ENCODE results near the gene CSNK1E.
A peak's percentile ranks its signal among the peaks of the same experiment; 100 is the strongest.

The CSNK1E gene

GRCh38 chr22:38327805-38328204, 10.6 kb upstream of the CSNK1E start:
- DNase-seq = no peak

GRCh38 chr22:38327396-38327795, 10.2 kb upstream of the CSNK1E start:
- no peak for DNase-seq

DNA sequence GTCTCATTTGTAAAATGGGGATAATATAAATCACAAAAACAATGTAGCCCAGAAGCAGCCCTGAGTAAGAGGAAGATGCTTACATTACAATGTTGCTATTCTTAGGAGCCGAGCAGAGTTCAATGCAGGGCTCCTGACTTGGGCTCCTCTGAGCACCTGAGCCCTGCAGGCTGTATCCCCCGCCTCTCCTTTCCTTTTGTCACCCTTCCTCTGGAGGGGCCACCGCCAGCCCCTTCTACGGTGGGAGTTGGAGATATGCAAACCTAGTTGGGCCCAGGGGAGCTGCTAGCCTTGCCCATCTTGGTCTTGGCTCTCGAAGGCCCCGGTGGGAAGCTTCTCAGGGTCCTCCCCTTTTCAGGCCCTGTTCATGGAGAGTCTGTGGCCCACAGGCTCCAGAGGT, 8.4 kb upstream of the CSNK1E start:
- DNase-seq = no peak

DNA sequence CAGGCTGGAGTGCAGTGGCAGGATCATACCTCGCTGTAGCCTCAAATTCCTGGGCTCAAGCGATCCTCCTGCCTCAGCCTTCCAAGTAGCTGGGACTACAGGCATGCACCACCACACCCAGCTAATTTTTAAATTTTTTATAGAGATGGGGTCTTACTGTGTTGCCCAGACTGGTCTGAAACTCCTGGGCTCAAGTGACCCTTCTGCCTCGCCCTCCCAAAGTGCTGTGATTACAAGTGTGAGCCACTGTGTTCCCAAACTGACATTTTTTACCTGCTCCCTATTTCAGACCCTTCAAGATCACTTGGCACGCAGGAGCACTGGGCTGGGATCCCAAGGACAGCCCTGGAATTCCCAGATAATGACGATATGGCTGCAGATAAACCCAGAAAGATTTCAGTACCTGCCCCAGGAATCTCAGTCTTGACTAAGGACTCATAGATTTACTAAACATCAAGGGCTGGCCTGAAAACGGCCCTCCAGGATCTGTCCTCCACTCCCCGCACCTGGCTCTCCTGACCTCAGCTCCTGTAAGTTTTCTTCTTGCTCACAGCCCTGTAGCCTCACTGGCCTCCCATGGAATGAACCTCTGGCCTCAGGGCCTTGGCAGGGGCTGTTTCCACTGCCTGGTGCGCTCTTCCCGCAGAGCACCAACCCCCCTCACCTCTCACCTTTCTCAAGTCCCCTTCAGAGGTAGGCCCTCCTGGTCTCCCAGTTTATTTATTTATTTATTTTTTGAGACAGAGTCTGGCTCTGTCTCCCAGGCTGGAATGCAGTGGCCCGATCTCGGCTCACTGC, 3.6 kb upstream of the CSNK1E start:
- DNase-seq = no peak

GRCh38 chr22:38318792-38319773, 1.9 kb upstream of the CSNK1E start:
- DNase-seq = no peak

DNA sequence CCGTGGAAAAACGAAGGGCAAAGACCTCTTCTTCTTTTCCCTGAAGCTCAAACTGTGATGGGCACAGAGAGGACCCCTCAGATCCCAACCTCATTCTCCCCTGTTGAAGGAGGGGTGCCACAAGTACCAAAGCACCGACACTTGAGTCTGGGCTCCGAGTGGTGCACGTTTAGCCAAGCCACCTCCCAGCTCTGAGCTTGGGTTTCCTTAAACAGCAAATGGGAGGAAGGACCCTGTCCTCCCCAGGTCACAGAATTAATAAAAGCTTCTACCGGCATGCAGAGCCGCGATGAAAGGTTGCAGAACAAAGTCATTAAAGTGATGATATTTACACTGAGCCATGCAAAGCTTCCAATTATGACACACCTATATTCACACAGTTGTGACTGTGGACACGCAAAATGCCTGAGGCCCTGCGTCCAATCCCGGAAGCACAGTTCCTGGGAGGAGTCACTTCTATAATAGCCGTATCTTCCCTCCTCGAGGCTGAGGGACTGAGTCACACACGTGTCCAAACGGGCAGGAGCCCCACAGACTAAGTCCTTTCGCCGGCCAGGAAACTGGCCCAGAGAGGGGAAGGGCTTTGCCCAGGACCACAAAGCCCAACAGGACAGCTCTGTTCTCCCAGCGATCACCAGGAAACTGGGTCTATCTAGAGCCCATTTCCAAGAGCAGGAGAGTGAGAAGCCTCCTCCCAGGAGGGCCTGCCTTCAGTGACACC, 922 bp upstream of the CSNK1E start:
- DNase-seq = no peak

DNA sequence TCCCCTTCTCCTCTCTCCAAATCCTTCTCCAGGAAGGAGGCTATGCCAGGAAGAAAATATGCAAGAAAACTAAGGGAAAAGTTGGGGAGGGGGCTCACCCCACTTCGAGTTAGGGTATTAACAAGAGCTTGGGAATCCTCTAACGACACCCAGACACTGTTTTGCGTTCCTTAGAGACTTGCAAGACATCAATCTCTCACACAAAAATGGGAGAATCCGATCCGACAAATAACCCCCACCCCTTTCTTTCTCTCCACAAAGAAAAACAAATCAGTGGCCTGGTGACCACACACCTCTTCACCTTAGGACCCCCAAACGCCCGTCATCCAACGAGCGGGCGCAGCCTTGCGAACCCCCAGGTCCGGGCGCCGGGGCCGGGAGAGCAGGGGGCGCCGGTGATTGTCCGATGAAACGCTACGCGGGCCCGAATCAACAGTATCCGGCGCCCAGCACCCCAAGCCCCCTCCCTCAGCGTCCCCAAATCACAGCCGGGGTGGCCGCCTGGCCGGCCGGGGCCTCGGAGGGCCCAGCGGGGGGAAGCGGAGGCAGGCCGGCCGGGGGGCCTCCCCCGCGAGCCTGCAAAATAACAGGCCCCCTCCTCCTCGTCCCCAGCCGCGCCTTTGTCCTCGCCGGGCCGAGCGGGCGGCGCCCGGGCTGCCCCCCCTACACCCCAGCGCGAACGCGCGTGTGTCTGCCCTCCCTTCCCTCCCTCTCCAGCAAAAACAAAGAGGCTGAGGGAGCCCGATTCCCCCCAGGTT, 690 bp downstream of the CSNK1E start:
- peak; percentile 52 for DNase-seq

GRCh38 chr22:38315823-38316363, 1.3 kb downstream of the CSNK1E start:
- no peak for DNase-seq

GRCh38 chr22:38314933-38315822, 2.1 kb downstream of the CSNK1E start:
- DNase-seq = no peak

- DNase-seq = no peak
Measured at GRCh38 chr22:38314051-38314932, 2.9 kb downstream of the CSNK1E start.

GRCh38 chr22:38313384-38313955, 3.8 kb downstream of the CSNK1E start:
- no peak for DNase-seq

GRCh38 chr22:38312261-38312800, 4.9 kb downstream of the CSNK1E start:
- no peak for DNase-seq

DNA sequence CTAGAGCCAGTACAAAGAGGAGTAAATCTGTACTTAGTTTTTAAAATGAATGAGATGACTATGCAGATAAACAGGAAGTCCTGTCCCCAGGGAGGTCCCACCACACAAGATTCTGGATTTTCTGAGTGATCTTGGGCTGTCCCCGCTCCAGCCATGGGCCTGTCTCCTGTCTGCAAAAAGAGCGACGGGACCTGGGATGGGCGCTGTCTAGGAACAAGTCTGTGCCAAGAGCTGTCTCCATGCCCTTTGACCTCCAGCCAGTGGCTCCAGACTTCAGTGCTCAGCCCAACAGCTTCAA, 6.0 kb downstream of the CSNK1E start:
- no peak for DNase-seq

- no peak for DNase-seq
Measured at GRCh38 chr22:38310518-38311322, 6.5 kb downstream of the CSNK1E start.

DNA sequence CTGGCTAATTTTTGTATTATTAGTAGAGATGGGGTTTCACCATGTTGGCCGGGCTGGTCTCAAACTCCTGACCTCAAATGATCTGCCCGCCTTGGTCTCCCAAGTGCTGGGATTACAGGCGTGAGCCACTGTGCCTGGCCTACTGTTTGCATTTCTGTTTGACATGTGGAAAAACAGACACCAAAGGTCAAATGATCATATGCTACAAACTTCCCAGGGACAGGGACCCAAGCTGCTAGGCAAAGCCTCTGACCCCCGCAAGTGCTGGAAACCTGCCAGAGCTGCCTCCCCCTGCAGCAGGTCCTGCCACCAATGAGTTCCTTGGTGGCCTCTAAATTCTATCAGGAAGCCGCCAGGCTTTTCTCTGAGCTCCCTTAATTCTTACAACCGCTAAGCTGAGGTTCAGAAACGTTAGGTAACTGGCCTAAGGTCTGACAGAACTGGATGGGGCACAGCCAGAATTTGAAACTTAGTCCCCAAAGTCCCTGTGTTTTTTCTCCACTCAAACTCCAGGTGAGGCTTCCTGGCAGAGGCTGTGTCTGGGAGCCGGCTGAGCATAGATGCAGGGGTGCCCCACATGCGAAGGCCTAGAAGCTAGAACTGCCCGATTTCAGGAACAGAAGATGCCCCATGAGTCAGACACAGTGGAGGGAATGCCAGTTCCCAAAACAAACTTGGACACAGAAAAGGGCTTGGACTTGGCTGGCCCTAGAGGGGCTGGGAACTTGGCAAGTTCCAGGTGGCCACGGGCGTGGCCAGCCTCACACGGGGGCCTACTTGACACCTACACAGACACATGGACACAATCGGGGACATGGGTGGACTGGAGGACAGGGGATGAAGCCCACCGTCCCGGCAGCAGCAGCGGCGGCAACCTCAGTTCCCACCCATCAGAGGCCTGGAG, 7.4 kb downstream of the CSNK1E start:
- DNase-seq = no peak

DNA sequence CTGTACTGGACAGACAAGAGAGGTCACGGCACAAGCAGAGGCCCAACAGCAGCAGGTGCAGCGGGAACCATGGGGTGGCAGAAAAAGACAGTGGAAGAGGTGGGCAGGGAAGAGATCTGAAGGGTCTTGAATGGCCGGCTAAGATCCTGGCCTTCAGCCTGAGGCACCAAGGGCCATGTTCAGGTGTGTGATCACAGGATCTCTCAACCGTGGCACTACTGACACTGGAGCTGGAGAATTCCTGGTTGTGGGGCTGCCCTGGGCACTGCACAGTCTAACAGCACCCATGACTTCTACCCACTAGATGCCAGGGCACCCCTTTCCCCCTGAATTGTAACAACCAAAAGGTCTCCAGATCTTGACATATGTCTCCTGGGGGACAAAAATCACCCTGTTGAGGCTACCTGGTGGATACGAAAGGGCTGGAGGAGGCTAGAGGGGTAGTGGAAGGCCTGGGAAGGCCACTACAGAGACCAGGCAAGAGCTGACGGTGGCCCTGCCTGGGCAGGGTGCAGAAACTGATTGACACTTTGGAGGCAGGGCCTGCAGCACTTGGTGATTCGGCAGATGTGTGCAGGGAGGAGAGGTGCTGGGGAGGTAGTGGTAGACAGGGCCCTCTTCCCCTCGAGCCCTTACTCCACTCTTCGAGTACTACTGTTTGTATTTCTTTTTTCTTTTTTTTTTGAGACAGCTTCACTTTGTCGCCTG, 8.3 kb downstream of the CSNK1E start:
- no peak for DNase-seq
